SK-N-SH (cell line): Measurements from ENCODE around the gene UTF1. TPM values are rescaled to one million over a fixed set of nuclear protein-coding genes. Genes with fewer than 3 reads are reported as not detected.

ENCODE experiments used
- CTCF ChIA-PET: fragments of 300-600, 350-600 bp; formaldehyde crosslinking; extraction: SDS; loops from one replicate; lab custom pipeline; 2021; lab: Yijun Ruan, JAX
- POLR2A ChIA-PET: fragments of 350-600 bp; sonication (Branson Sonifier 250); formaldehyde crosslinking; extraction: SDS; loops from one replicate; lab custom pipeline; 2020; ENCODE audit warnings: antibody characterized with exemption, inconsistent platforms; lab: Yijun Ruan, JAX
- DNase-seq: peaks from one replicate; pipeline ENCODE4 v3.0.0; 2012
- H2AFZ ChIP-seq: fragments of 200-600 bp; sonication (generic); 2 replicates; pipeline ENCODE4 v1.8.1; 2016; ENCODE audit warnings: antibody characterized with exemption, mild to moderate bottlenecking, low read depth
- H3F3A ChIP-seq: fragments of 200-600 bp; sonication (generic); replicated peaks from 2 replicates; pipeline ENCODE3; 2016; ENCODE audit warnings: antibody characterized with exemption, mild to moderate bottlenecking; ENCODE audit not compliant: insufficient read depth
- H3K27ac ChIP-seq, 2 experiments: fragments of 200-500 bp in 1 of 2; fragments of 200-600 bp in 1 of 2; sonication (Bioruptor generic) in 1 of 2; sonication (generic), shearing (Covaris generic) in 1 of 2; 2 replicates each; pipeline versions ENCODE4 v1.5.1 to v1.6.1; 2014 to 2016; ENCODE audit warnings: low read depth in 2 of 2, inconsistent platforms in 1 of 2, low read length in 1 of 2, mild to moderate bottlenecking in 1 of 2, mixed read lengths in 1 of 2
- H3K27me3 ChIP-seq: fragments of 200-600 bp; sonication (generic), shearing (Covaris generic); 2 replicates; pipeline ENCODE4 v1.6.1; 2016; ENCODE audit warnings: mixed run types; ENCODE audit not compliant: insufficient read depth
- H3K36me3 ChIP-seq, 2 experiments: fragments of 200-500 bp in 1 of 2; fragments of 200-600 bp in 1 of 2; sonication (Bioruptor generic) in 1 of 2; sonication (generic) in 1 of 2; replicated peaks in 1 of 2; 2 replicates each; pipeline versions ENCODE3 to v1.5.1; 2014 to 2016; ENCODE audit warnings: low read length in 1 of 2, mild to moderate bottlenecking in 1 of 2; ENCODE audit not compliant: insufficient read depth in 2 of 2, control insufficient read depth in 1 of 2
- H3K4me1 ChIP-seq, 2 experiments: fragments of 200-500 bp in 1 of 2; fragments of 200-600 bp in 1 of 2; sonication (Bioruptor generic) in 1 of 2; sonication (generic), shearing (Covaris generic) in 1 of 2; 2 replicates each; pipeline versions ENCODE4 v1.5.1 to v1.6.1; 2014 to 2016; ENCODE audit warnings: low read depth in 1 of 2, low read length in 1 of 2, mixed run types in 1 of 2; ENCODE audit not compliant: insufficient read depth in 2 of 2, control insufficient read depth in 1 of 2
- H3K4me2 ChIP-seq: fragments of 200-600 bp; sonication (generic), shearing (Covaris generic); 2 replicates; pipeline ENCODE4 v1.6.1; 2017; ENCODE audit warnings: mixed run types
- H3K4me3 ChIP-seq, 2 experiments: fragments of 200-500 bp in 1 of 2; fragments of 200-600 bp in 1 of 2; sonication (Bioruptor generic) in 1 of 2; sonication (generic), shearing (Covaris generic) in 1 of 2; 2 replicates each; pipeline versions ENCODE4 v1.5.1 to v1.8.1; 2014 to 2016; ENCODE audit warnings: low read depth in 2 of 2, inconsistent platforms in 1 of 2, low read length in 1 of 2, mild to moderate bottlenecking in 1 of 2, mixed read lengths in 1 of 2, moderate library complexity in 1 of 2
- H3K79me2 ChIP-seq: fragments of 200-600 bp; sonication (generic); 2 replicates; pipeline ENCODE4 v1.8.1; 2017; ENCODE audit warnings: mild to moderate bottlenecking; ENCODE audit not compliant: insufficient read depth
- H3K9ac ChIP-seq: fragments of 200-600 bp; sonication (generic); 2 replicates; pipeline ENCODE4 v1.6.1; 2017; ENCODE audit warnings: mixed run types
- H3K9me2 ChIP-seq: fragments of 200-600 bp; sonication (generic); 2 replicates; pipeline ENCODE4 v1.6.1; 2017; ENCODE audit warnings: mixed run types
- H3K9me3 ChIP-seq: fragments of 200-600 bp; sonication (generic); 2 replicates; pipeline ENCODE4 v1.6.1; 2017; ENCODE audit warnings: mixed run types, mild to moderate bottlenecking, moderate library complexity
- H4K20me1 ChIP-seq: fragments of 200-600 bp; sonication (generic); 2 replicates; pipeline ENCODE4 v1.6.1; 2017; ENCODE audit warnings: mild to moderate bottlenecking, mixed run types; ENCODE audit not compliant: insufficient read depth
- CHD2 ChIP-seq: fragments of 150-350 bp; IDR thresholded peaks from 2 replicates; pipeline ENCODE4 v1.6.1; 2018; ENCODE audit warnings: low read length; ENCODE audit not compliant: partially characterized antibody
- ELF1 ChIP-seq: IDR thresholded peaks from 2 replicates; pipeline ENCODE4 v1.4.0; 2012
- EZH2phosphoT487 ChIP-seq: fragments of 200-600 bp; sonication (generic); IDR thresholded peaks from 2 replicates; pipeline ENCODE4 v1.6.1; 2017; ENCODE audit warnings: low read depth, mixed run types, mild to moderate bottlenecking, antibody characterized with exemption, moderate library complexity, borderline replicate concordance
- FOSL2 ChIP-seq: IDR thresholded peaks from 2 replicates; pipeline ENCODE4 v1.4.0; 2012; ENCODE audit warnings: low read depth, mild to moderate bottlenecking, moderate library complexity, borderline replicate concordance
- FOXJ3 ChIP-seq: sonication (generic); formaldehyde crosslinking; IDR thresholded peaks from 2 replicates; pipeline ENCODE4 v1.5.1; 2020; ENCODE audit warnings: mild to moderate bottlenecking, missing genetic modification reagents
- FOXM1 ChIP-seq: IDR thresholded peaks from 2 replicates; pipeline ENCODE4 v1.4.0; 2012; ENCODE audit warnings: low read depth, mild to moderate bottlenecking
- GABPA ChIP-seq: IDR thresholded peaks from 2 replicates; pipeline ENCODE4 v1.4.0; 2012; ENCODE audit warnings: low read depth, mild to moderate bottlenecking
- MAX ChIP-seq: IDR thresholded peaks from 2 replicates; pipeline ENCODE4 v1.4.0; 2012; ENCODE audit warnings: low read depth
- MXI1 ChIP-seq: IDR thresholded peaks from 2 replicates; pipeline ENCODE4 v1.6.1; 2012; ENCODE audit warnings: mild to moderate bottlenecking, low read depth, low read length, improper control_type of control experiment
- NRF1 ChIP-seq: IDR thresholded peaks from 2 replicates; pipeline ENCODE4 v1.6.1; 2012; ENCODE audit warnings: low read depth, mild to moderate bottlenecking, low read length
- POLR2AphosphoS5 ChIP-seq: IDR thresholded peaks from 2 replicates; pipeline ENCODE4 v1.6.1; 2012; ENCODE audit warnings: low read depth, low read length
- RCOR1 ChIP-seq: fragments of 150-350 bp; IDR thresholded peaks from 2 replicates; pipeline ENCODE4 v1.6.1; 2017; ENCODE audit warnings: antibody characterized with exemption, low read length
- RXRA ChIP-seq: IDR thresholded peaks from 2 replicates; pipeline ENCODE4 v1.4.0; 2012; ENCODE audit warnings: low read depth, mild to moderate bottlenecking, borderline replicate concordance
- SIN3A ChIP-seq: IDR thresholded peaks from 2 replicates; pipeline ENCODE4 v1.6.1; 2012; ENCODE audit warnings: low read depth, mild to moderate bottlenecking, low read length, moderate library complexity, borderline replicate concordance
- SMC3 ChIP-seq: IDR thresholded peaks from 2 replicates; pipeline ENCODE4 v1.6.1; 2012; ENCODE audit warnings: low read depth, low read length, improper control_type of control experiment
- TCF12 ChIP-seq: IDR thresholded peaks from 2 replicates; pipeline ENCODE4 v1.4.0; 2012
- TEAD4 ChIP-seq: IDR thresholded peaks from 2 replicates; pipeline ENCODE4 v1.4.0; 2012; ENCODE audit warnings: mild to moderate bottlenecking, borderline replicate concordance; ENCODE audit not compliant: insufficient read depth
- WGBS: methylation state at CpG from one replicate; pipeline ENCODE4 v1.1.6; 2017; ENCODE audit warnings: low lambda C conversion rate; 5-methylcytosine and 5-hydroxymethylcytosine counted together
- polyA plus RNA-seq, 3 experiments: library from polyadenylated mRNA; depleted of rRNA; stranded (reverse); fragments of >200 nt; gene quantifications; 2 replicates each; pipeline ENCODE4 v1.2.3, GENCODE V29; 2012
- TF ChIP-seq, protein P1 (sequence below): fragments of 150-350 bp; IDR thresholded peaks from 2 replicates; pipeline ENCODE4 v1.6.1; 2017; ENCODE audit warnings: antibody characterized with exemption, low read length, low read depth, borderline replicate concordance
- TF ChIP-seq, protein P2 (sequence below): IDR thresholded peaks from 2 replicates; pipeline ENCODE4 v1.4.0; 2012; ENCODE audit warnings: low read depth, borderline replicate concordance
- TF ChIP-seq, protein P3 (sequence below): IDR thresholded peaks from 2 replicates; pipeline ENCODE4; 2012
- TF ChIP-seq, protein P4 (sequence below): fragments of 200-600 bp; sonication (generic); IDR thresholded peaks from 2 replicates; pipeline ENCODE4 v1.6.1; 2017; ENCODE audit warnings: antibody characterized with exemption, mild to moderate bottlenecking, moderate library complexity

The UTF1 gene
- polyA plus RNA-seq, 1 of the 3 experiments (the other 2 are of a cell fraction), result not detected

- WGBS, result 19% methylated on average over 28 of the region's 122 CpGs
- Histone ChIP-seq H3K9me2 (no peaks in the 10 kb centered on the region), H3K9ac (no peak overlapping the region), H2AFZ (no peak overlapping the region), H3K27me3 (peaks cover 57% of the 10 kb centered on the region), H3K4me3 (no peak overlapping the region), H3K79me2 (no peaks in the 10 kb centered on the region), H3K27ac (no peak overlapping the region), H3K9me3 (no peaks in the 10 kb centered on the region), H3K4me1 (no peaks in the 10 kb centered on the region), H3F3A (no peaks in the 10 kb centered on the region), H3K4me2 (no peak overlapping the region), H4K20me1 (no peaks in the 10 kb centered on the region), H3K36me3 (no peaks in the 10 kb centered on the region)
- no peak for DNase-seq
- ChIA-PET CTCF (no interaction called here), POLR2A (no interaction called here)
- TF ChIP-seq, protein P1, sequence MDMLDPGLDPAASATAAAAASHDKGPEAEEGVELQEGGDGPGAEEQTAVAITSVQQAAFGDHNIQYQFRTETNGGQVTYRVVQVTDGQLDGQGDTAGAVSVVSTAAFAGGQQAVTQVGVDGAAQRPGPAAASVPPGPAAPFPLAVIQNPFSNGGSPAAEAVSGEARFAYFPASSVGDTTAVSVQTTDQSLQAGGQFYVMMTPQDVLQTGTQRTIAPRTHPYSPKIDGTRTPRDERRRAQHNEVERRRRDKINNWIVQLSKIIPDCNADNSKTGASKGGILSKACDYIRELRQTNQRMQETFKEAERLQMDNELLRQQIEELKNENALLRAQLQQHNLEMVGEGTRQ, result no peak
- TF ChIP-seq FOXM1 (no peak), RCOR1 (no peak), TCF12 (no peak), TEAD4 (no peak), ELF1 (no peak), MXI1 (no peak)
- TF ChIP-seq, protein P2, sequence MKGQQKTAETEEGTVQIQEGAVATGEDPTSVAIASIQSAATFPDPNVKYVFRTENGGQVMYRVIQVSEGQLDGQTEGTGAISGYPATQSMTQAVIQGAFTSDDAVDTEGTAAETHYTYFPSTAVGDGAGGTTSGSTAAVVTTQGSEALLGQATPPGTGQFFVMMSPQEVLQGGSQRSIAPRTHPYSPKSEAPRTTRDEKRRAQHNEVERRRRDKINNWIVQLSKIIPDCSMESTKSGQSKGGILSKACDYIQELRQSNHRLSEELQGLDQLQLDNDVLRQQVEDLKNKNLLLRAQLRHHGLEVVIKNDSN, result no peak
These were observed 574 bp downstream of the UTF1 start for GRCh38 chr10:133230387-133231195.

GRCh38 chr10:133231244-133231945 lies 1.4 kb downstream of the UTF1 start:
- CTCF ChIA-PET, result no interaction called here
- H3K9me2 ChIP-seq, result no peaks in the 10 kb centered on the region
- H3K79me2 ChIP-seq, result no peaks in the 10 kb centered on the region
- DNase-seq, result no peak
- no peak overlapping the region for H3K4me3 ChIP-seq
- H3K27ac ChIP-seq, result no peak overlapping the region
- H4K20me1 ChIP-seq, result no peaks in the 10 kb centered on the region
- H3K27me3 ChIP-seq, result peaks cover 65% of the 10 kb centered on the region
- H3K4me1 ChIP-seq, result no peaks in the 10 kb centered on the region
- H3K4me2 ChIP-seq, result no peak overlapping the region
- H3F3A ChIP-seq, result no peaks in the 10 kb centered on the region
- POLR2A ChIA-PET, result no interaction called here
- H3K36me3 ChIP-seq, result no peaks in the 10 kb centered on the region
- no peak overlapping the region for H3K9ac ChIP-seq
- H3K9me3 ChIP-seq, result no peaks in the 10 kb centered on the region
- no peak overlapping the region for H2AFZ ChIP-seq
- 24% methylated on average over 32 of the region's 44 CpGs for WGBS
- TF ChIP-seq CHD2 (no peak), POLR2AphosphoS5 (no peak), TCF12 (no peak), NRF1 (no peak), RXRA (no peak), EZH2phosphoT487 (no peak), GABPA (no peak), FOXJ3 (CRISPR knock-in tag) (no peak), RCOR1 (no peak), SMC3 (no peak), FOSL2 (no peak), SIN3A (no peak), MAX (no peak), TEAD4 (no peak)
- TF ChIP-seq, protein P3, sequence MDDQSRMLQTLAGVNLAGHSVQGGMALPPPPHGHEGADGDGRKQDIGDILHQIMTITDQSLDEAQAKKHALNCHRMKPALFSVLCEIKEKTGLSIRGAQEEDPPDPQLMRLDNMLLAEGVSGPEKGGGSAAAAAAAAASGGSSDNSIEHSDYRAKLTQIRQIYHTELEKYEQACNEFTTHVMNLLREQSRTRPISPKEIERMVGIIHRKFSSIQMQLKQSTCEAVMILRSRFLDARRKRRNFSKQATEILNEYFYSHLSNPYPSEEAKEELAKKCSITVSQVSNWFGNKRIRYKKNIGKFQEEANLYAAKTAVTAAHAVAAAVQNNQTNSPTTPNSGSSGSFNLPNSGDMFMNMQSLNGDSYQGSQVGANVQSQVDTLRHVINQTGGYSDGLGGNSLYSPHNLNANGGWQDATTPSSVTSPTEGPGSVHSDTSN, result no peak
- TF ChIP-seq, protein P1, result no peak
- TF ChIP-seq, protein P4, sequence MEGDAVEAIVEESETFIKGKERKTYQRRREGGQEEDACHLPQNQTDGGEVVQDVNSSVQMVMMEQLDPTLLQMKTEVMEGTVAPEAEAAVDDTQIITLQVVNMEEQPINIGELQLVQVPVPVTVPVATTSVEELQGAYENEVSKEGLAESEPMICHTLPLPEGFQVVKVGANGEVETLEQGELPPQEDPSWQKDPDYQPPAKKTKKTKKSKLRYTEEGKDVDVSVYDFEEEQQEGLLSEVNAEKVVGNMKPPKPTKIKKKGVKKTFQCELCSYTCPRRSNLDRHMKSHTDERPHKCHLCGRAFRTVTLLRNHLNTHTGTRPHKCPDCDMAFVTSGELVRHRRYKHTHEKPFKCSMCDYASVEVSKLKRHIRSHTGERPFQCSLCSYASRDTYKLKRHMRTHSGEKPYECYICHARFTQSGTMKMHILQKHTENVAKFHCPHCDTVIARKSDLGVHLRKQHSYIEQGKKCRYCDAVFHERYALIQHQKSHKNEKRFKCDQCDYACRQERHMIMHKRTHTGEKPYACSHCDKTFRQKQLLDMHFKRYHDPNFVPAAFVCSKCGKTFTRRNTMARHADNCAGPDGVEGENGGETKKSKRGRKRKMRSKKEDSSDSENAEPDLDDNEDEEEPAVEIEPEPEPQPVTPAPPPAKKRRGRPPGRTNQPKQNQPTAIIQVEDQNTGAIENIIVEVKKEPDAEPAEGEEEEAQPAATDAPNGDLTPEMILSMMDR, result no peak
